CD4-positive, alpha-beta T cell treated with Interleukin-10 for 1 hour (primary cell): ENCODE data around the gene GNB5.
"Not testable (repeated sequence)": the region's sequence is repeated elsewhere in the genome, so short reads cannot be mapped to it uniquely, and the experiment has no call there.

ENCODE experiments used
- DNase-seq: peaks from one replicate; pipeline ENCODE4 v3.0.0-alpha.2; 2020

The GNB5 gene

DNA sequence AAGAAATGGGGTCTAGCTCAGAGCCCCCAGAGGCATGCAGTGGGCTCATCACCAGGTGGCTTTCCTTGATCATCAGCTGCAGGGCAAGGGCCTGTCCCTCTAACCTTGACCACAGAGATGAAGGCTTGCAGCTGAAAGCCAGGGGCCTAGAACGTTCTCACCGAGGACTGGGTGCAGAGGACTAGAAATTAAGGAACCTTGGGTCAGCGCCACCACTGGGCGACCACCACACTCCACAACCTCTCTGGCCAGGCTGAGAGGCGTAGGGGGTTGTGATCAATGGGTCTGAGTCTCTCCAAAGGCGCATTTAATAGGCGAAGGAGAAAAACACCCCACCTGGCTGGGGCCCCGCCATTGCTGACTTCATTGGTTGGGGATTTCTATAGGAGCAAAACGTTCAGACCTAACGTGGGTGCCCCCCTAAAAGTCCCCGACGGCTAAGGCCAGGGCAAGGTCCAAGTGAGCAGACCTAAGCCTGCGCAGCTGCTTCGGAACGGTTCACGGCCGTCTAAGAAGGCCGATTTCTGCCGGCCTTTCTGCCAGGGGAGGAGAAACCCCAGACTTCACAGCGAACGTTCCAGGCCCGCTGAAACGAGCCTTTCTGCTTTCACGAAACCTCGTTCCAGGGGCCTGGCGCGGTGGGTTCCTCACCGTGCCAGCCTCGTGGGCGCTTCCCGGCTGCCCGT lies 79.5 kb downstream of the GNB5 start:
- DNase-seq = no peak

DNA sequence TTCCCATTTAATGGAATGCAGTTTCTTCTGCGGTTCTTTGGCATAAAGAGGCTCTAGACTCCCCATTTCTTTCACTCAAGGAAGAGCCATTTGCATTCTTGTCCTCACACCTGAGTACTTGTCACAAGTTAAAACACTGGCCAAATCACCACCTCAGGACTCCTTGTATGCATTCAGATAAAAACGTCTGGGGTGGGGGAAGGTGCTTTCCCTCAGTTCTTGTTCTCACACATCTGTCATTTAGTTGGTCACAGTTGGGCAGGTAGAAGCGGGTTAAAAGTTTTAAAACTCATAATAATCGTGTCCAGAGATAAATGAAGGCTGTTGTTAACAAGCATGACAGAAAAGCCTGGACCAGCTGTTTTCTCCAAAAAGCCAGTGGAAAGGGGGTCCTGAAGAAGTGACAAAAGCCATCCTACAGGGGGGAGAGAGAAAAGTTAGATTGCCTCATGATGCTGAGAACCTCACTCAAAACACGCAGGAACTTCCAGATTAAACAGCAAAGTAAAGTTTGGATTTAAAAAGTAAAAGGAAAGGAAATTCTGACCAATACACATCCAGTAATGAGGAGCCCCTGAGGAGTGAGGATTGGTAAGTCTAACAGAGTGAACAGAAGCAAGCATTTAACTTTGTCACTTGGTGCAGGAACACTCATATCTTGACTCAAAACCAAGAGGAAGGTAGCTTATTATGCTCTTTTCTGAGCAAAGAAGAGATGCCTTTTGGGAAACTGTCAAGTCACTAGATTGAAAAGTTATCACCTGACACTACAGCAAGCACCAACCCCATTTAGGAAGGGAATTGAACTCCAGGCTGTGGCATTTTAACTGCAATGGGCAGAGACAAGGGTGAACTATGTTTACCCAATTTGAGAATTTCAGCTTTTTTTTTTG lies 81.4 kb downstream of the GNB5 start:
- no peak for DNase-seq

DNA sequence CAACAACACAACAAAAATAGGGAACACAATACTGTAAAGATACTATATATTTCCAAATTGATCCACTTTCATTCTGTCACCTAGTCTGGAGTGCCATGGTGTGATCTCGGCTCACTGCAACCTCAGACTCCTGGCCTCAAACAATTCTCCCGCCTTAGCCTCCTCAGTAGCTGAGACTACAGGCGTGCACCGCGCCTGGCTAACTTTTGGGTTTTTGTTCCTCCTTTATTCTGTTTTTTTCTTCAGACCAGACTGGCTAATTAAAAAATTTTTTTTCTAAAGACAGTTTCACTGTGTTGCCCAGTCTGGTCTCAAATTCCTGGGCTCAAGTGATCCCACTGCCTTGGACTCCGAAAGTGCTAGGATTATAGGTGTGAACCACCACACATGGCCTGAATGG lies 84.0 kb downstream of the GNB5 start:
- no peak for DNase-seq

DNA sequence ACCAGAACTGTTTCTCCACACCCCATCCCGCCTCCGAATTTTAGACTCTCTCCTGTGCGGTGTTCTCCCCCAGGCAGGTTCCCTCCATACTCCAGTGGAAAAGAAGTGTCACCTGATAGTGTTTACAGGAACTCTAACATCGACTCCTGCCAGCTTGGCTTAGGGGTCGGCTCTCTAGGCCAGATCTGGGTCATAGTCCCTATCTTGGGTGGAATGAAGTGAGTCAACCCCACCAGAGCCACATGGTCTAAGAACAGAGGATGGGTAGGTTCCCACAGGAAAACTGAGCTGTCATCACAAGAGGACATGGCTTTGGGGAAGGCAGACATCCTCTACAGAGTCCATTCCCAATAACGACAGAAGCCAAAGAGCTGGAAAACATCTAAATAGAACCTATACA lies 84.6 kb downstream of the GNB5 start:
- no peak for DNase-seq

DNA sequence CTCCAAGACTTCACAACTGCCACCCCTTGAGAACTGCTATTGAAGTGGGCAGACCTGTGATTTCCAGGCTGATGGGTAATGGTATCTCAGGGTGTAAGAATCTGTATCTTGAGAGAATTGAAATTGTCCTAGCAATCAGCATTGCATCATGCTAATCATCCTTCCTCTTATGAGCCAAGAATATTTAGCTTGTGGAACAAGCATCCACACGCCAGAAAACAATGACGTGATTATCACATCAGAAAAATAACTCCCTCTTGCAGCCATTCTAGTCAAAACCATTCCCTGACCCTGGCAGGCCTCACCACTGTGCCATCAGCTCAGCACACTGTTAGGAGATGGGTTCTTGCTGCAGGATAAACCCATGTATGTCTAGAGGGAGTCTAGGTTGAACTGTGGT lies 85.3 kb downstream of the GNB5 start:
- no peak for DNase-seq

DNA sequence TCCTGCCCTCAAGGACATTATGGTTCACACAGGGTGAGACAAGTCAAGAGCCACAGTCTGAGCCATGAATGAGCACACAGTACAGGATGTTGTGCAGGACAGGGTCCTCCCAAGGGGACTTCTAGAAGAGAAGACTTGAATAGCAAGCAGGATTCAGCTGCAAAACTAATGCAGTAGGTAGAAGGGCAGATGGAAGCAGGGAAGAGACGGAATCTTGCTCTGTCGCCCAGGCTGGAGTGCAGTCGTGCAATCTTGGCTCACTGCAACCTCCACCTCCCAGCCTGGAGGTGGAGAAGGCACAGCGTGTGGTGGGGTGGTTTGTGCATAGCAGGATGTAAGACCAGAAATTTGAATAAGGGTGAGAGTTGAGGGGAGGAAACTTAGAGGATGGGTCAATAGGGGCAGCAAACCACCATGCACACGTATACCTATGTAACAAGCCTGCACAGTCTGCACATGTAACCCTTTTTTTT lies 86.6 kb downstream of the GNB5 start:
- no peak for DNase-seq

DNA sequence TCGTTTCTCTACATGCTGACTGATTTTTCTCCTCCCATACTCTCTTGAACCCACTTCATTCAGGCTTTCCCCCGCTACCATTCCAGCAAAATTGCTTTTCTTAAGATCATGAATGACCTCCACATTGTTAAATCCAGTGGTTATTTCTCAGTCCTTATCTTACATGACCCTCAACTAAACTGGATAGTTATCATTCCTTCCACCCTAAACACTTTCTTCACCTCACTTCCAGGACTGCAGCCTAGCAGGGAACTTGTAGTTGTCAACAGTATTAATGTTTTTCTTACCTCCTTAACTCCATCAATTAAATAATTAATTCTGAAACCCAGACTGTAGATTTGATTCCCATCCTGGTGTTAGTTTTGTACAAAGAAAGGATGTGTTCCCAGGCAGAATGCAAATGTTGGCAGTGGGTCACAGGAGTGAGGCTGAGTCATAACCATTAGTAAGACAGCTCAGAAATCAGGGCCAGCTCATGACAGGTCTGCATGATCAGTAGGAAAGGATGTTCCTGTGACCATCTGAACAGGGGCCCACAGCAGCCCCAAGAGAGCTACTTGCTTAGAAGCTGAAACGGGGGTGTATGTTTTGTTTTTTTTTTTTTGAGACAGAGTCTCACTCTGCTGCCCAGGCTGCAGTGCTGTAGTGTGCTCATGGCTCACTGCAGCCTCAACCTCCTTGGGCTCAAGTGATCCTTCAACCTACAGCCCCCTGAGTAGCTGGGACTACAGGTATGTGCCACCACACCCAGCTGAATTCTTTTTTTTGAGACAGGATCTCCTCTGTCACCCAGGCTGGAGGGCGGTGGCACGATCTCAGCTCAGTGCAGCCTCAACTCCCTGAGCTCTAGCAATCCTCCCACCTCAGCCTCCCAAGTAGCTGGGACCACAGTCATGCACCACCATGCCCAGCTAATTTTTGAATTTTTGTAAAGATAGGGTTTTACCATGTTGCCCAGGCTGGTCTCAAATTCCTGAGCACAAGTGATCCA lies 87.7 kb downstream of the GNB5 start:
- DNase-seq = no peak

DNA sequence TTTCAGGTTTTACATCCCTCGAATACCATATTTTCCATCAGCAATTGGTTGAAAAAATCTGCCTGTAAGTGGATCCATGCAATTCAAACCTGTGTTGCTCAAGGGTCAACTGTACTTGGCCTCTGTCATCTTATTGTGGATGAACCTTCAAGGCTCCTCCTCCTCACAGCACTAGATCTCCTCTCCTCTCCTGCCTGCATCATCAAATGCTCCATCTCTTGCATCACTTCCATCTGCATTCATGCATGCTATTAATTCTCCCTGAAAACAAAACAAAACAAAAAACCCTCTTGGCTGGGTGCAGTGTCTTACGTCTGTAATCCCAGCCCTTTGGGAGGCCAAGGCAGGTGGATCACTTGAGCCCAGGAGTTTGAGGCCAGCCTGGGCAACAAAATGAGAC lies 88.7 kb downstream of the GNB5 start:
- no peak for DNase-seq

DNA sequence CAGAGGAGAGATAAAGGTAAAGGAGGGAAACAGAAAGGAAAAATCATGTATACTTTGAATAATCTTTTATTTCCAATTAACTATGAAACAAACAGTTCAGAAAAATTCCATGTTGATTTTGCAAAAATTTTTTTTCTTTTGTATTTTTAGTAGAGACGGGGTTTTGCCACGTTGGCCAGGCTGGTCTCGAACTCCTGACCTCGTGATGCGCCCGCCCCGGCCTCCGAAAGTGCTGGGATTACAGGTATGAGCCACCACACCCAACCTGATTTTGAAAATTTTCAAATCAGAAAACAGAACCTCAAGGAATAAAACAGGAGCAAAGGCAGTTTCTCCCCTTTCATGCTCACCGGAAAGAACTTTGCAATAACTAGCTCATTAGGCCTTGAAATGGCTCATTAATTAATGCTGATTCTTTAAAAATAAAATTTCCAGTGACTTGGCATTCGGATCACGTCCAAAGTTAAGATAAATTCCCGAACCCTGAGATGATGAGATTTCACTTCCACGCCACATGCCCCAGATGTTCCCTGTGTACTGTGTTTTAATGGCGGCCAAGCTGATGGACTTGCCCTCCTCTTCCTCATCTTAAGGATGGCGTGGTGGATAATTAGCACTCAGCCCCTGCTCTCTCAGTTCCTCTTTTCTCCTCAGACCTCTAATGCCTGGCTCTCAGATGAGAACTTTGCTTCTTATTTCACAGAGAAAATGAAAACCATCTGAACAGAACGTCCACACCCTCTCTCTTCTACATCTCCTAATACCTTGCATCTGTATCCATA lies 89.5 kb downstream of the GNB5 start:
- no peak for DNase-seq

DNA sequence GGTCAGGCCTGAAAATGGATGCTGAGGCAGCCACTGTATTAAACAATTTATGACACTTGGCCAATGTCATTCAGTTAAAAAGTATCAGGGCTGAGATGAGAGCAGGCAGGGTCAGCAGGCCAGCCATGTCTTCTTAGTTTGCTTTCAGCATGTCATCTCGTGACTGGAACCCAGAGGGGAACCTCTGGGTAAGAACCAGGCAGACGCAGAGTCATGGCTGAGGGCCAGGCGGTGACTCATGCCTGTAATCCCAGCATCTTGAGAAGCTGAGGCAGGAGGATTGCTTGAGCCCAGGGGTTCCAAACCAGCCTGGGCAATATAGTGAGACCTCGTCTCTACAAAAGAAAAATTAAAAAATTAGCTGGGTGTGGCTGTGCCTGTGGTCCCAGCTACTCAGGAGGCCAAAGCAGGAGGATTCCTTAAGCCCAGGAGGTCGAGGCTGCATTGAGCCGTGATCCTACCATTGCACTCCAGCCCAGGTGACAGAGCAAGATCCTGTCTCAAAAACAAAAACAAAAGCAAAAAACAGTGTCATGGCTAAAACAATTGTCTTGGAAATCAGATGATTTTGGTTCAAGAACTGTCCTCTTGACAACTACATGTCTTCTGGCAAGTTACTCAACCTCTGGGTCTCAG lies 90.3 kb downstream of the GNB5 start:
- no peak for DNase-seq

DNA sequence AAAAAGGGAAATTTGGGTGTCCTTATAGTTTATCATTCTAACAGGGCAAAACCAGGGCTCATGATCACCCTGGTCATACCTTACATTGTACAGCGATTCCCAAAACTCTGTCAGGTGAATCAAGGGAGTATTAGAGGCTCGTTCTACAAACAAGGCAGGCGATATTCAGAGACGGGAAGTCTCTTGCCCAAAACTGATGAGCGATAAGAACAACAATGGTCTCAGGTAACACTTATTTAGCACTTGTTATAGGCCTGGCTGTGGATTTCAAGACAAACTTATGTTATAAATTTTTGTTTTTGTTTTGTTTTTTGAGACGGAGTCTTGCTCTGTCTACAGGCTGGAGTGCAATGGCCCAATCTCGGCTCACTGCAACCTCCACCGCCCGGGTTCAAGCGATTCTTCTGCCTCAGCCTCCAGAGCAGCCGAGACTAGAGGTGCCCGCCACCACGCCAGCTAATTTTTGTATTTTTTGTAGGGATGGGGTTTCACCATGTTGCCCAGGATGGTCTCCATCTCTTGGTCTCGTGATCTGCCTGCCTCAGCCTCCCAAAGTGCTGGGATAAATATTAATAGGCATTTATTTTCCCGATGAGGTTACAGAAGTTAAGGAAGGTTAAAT lies 91.4 kb downstream of the GNB5 start:
- DNase-seq = no peak

DNA sequence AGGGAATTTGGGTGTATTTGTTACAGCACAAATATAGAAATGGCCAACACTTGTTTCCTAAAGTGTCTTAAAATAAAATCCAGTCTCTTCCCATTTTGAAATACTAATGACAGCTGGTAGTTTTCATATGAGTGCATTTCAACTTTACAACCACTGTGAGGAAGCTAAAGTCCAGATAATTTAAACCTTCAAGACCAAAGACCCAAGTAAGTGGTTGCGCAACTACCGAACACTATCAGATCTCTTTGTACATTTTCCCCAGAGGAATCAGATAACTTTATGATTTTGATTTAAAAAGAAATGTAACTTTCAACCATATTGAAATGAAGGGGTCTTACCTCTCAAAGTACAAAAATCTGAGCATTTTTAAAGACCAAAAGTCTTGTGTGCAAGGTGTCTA lies 92.9 kb downstream of the GNB5 start:
- no peak for DNase-seq

DNA sequence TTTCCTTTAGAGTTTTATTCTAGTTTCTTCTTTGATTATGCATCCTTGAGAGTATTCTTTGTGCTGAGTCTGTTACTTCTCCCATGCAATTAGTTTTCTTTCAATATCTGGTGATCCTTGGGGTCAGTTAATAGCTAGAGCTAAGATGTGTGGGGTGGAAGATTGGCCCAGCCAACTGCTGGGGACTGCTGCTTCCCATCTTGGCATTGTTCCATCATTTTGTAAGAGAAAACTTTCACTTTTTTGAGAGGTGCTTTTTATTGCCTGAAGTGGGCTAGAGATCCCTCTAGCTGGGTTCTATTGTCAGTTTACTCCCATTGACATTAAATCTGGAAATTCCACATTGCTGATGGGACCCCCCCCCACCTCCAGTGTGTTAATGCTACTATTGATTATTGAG lies 94.0 kb downstream of the GNB5 start:
- no peak for DNase-seq

DNA sequence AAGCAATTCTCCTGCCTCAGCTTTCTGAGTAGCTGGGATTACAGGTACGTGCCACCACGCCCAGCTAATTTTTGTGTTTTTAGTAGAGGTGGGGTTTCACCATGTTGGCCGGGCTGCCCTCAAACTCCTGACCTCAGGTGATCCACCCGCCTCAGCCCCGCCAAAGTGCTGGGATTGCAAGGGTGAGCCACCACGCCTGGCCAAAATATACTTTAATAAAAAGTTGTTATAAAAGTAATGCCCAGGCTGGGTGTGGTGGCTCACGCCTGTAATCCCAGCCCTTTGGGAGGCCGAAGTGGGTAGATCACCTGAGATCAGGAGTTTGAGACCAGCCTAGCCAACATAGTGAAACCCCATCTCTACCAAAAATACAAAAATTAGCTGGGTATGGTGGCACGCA lies 94.7 kb downstream of the GNB5 start:
- DNase-seq = not testable (repeated sequence)

DNA sequence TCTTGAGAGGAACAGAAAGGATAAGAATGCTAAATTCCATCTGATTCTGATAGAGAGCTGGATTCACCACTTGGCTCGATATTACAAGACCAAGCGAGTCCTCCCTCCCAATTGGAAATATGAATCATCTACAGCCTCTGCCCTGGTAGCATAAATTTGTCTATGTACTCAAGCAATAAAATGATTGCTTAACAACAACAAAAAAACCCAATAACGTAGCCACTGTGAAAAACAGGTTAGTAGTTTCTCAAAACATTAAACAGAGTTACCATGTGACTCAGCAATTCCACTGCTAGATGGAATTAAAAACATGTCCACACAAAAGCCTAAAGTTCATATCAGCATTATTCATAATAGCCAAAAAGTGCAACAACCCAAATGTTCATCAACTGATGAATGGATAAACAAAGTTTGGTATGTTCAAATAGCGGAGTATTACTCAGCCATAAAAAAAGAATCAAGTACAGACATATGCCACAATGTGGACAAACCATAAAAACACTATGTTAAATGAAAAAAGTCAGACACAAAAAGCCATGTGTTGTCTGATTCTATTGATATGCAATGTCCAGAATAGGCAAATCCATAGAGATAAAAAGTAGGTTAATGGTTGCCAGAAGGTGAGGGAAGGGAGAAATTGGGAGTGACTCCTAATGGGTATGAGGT lies 95.5 kb downstream of the GNB5 start:
- no peak for DNase-seq

DNA sequence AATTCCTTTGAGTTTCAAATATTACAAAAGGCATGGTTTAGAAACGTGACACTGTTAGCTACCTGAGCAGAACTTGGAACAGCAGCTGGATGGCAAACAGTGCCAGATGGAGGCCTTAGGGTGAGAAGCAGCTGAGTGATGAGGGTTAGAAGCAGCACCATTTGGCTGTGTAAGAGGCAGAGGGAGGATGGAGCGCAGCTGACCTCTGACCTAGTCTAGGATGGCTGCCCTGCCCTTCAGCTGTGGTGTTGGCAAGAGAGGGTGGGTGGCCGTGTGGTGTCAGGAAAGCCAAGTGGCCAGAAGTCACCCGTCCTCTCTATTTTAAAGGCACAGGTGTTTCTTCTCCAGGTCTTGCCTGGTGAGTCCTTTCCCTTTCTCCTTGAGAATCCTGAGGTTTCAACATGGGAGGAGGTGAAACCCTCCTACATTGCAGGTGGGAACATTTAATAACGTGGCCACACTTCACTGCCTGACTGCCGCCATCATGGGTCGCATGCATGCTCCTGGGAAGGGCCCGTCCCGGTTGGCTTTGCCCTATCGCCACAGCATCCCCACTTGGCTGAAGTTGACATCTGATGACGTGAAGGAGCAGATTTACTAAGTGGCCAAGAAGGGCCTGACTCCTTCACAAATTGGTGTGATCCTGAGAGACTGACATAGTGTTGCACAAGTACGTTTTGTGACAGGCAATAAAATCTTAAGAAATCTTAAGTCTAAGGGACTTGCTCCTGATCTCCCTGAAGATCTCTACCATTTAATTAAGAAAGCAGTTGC lies 96.2 kb downstream of the GNB5 start:
- no peak for DNase-seq

DNA sequence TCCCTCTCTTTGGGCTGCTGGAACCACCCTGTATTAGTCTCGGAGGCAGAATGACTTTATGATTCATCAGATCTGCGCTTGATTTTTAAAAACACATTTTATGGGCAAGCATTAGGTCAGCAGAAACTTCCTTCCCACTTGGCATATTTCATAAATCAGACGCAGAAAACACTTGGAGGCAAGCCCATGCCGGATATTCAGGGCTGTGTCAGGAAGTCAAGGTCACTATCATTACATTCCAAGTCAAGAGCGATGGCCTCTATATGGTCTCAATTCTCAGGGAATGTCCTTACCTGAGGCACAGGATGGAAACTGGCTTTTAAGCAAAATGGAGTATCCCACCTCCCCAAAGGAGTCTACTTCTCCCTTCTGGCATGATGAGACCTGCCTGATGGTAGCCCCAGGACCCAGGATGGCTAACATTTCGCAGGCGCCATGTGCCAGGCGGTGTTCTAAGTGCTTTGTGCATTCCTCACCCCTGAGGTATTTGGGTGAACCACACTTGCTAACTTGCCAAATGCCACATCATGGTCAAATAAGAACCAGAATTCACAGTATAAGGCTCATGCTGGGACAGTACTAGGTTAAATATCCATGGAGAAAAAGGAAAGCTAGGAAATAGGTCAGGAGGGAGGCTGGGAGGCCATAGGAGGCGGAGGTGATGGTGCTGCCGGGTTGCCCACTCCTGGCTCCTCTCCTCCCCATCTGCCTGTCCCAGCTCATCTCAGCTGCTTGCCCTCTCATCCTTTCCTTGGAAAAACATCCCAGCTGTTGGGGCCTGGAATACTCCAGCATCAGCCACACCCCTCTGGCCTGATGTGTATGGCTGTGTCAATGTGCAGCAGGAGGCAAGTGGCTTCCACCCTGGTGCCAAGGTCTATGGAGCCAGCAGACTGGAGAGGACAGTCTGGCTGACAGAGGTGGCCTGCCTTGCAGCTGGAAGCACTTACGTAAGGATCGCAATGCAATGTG lies 97.4 kb downstream of the GNB5 start:
- no peak for DNase-seq

DNA sequence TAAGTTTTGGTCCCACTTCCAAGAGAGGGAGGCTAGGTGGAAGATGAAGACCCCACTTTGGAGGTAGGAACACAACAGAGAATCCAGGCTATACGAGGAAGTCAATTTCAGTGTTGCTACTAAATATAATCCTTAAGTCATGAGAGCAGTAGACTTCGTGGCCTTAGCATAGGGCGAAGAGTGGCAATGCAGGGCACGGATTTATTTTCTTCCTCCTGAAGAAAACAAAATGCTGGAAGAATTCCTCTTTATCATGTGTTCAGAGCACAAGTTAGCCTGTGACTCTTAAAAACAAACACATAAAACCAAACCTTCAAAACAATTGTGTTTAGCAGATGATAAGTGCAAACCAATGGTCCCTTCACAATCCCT lies 98.0 kb downstream of the GNB5 start:
- no peak for DNase-seq

DNA sequence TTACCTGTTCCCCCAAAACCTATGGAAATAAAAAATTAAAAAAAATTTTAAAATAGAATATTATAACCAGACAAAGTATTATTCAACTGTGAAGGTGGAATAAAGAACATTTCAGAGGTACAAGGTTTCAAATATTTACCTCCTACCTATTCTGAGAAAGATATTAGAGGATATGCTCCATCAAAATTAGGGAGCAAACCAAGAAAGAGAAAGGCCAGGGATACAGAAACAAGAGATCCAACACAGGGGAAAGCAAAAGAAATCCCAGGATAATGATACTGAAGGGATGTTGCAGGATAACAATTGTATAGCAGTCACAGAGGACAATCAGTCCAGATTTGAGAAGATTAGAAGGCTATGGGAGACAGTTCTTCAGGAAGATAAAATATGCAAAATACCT lies 101.0 kb downstream of the GNB5 start:
- no peak for DNase-seq
